GM18507 (cell line): ENCODE results near the gene PELI2.

ENCODE experiments used
- DNase-seq: peaks from one replicate; pipeline ENCODE4 v3.0.0; 2011; ENCODE audit warnings: low read depth; ENCODE audit not compliant: insufficient read length; ENCODE audit errors: extremely low spot score
- FAIRE-seq: peaks from 2 replicates; lab custom pipeline; 2011; peaks lifted over from hg19 to GRCh38; lab: Jason Lieb, UNC

The PELI2 gene

GRCh38 chr14:56118611-56119181 is 485 bp downstream of the PELI2 start:
- no peak for FAIRE-seq

DNA sequence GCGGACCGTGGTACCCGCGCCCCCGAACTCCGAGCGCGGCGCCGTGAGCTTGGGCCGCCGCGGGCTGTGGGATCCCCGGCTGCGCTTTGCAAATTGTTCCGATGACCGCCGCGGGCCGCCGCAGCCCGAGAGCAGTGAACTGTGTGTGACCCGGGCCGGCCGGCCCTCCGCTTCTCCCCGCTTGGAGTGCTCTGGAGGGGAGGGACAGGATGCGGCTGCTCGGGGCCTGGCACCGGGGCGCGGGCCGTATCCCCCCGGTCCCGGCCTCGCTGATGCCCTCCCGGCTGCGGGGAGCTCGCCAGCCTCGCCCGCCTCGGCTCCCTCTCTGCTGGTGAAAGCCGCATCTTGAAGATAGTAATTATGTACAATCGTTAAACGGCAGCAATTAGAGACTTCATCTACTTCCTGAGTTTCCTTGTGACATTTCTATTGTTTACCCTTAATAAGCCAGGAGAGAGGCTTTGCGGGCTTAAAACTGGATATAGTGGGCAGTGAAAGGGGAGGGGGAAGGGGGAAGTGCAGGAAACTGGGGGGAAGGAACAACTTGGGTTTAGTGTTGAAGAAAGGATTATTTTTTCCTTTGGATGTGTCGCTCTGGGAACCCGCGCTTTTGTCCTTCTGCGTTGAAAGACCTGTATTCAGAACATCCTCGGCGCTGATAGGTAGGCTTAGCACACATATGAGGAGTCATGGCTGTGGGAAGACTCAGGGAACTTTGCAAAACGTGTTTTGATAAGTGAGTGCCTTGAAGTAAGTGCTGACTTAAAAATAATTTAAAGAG is 1.2 kb downstream of the PELI2 start:
- FAIRE-seq (no peak), DNase-seq (no peak)

More at GRCh38 chr14:56118611-56119181, 485 bp downstream of the PELI2 start:
- no peak for DNase-seq

- no peak for FAIRE-seq
- DNase-seq, result no peak
Measured at GRCh38 chr14:56120091-56120691, 2.0 kb downstream of the PELI2 start.

GRCh38 chr14:56121816-56122215 is 3.6 kb downstream of the PELI2 start:
- no peak for FAIRE-seq
- DNase-seq, result no peak

DNA sequence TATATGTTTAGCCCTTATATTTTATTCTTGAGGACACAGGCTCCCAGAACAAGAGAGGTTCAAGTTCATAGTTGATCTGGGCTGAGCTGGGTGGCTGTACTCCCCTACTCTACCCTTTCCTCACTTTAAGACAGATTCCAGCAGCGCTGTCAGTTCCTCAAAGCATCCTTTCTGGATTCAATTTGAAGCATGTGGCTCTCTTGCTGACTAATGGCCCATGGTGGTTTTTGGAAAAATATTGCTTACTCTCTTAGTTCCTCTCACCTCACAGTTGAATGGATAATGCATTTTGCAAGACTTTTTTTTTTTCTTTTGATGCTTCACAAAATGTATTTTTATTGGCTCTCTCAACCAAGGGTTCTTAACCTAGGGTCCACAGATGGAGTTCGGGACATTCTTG is 4.1 kb downstream of the PELI2 start:
- DNase-seq, result no peak
- FAIRE-seq, result no peak

- no peak for DNase-seq
- FAIRE-seq, result no peak
Measured at GRCh38 chr14:56124327-56124726, 6.1 kb downstream of the PELI2 start.

DNA sequence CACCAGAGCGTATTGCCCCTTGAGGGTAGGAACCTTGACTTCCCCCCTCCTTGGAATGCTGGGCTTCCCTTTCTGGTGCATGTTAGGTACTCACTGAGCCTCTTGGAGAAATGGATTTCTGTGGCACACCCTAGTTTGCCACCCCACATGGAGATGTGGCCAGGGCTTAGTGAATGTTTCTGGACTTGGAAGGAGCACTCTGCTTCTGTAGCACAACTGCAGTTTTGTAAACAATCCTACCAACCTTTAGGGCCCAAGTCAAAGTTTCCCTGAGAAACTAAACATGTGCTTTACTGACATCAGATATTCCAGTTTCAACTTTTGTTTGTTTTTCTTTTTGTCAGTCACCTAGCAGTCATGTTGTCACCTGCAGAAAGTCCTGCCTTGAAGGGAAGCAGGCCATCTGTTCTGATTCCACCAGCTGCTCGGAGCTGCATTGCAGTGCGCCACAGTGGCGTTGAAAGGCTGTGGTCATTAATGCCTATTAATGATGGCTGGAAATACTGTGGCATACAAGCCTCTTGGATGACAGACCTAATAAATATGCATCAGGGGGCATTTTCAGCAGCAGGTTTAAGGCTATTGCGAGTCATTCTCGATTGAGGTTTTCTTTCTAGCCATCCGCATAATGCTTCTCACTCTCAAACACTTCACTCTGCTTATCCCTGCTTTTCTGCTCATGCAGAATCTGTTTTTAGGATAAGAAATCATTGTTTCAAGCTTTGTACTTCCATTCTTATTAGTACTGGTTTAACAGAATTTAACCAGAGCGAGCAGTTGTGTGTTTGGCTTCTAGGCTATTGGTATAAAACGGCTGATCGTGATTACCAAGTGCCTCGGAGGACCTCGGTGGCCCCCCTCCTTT is 7.8 kb downstream of the PELI2 start:
- no peak for FAIRE-seq
- no peak for DNase-seq

DNA sequence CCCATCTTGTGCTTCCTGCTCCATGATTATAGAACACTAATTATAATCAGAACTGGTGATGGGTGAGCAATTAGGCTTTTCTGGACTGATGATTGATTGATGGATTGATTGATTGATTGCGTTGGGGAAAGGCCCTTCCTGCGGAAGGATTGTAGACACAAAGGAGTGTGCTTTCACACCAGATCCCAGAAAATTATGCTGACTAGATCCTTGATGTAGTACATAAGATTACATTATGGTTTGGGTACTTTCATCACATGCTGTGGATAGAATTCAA is 8.4 kb downstream of the PELI2 start:
- no peak for FAIRE-seq
- DNase-seq, result no peak

GRCh38 chr14:56127156-56127555 is 8.9 kb downstream of the PELI2 start:
- no peak for DNase-seq
- FAIRE-seq, result no peak

- DNase-seq (no peak), FAIRE-seq (no peak)
Measured at GRCh38 chr14:56129092-56129491, 10.9 kb downstream of the PELI2 start.

GRCh38 chr14:56129933-56130332 is 11.7 kb downstream of the PELI2 start:
- DNase-seq (no peak), FAIRE-seq (no peak)

GRCh38 chr14:56131004-56131864 is 13.0 kb downstream of the PELI2 start:
- FAIRE-seq (no peak), DNase-seq (no peak)

DNA sequence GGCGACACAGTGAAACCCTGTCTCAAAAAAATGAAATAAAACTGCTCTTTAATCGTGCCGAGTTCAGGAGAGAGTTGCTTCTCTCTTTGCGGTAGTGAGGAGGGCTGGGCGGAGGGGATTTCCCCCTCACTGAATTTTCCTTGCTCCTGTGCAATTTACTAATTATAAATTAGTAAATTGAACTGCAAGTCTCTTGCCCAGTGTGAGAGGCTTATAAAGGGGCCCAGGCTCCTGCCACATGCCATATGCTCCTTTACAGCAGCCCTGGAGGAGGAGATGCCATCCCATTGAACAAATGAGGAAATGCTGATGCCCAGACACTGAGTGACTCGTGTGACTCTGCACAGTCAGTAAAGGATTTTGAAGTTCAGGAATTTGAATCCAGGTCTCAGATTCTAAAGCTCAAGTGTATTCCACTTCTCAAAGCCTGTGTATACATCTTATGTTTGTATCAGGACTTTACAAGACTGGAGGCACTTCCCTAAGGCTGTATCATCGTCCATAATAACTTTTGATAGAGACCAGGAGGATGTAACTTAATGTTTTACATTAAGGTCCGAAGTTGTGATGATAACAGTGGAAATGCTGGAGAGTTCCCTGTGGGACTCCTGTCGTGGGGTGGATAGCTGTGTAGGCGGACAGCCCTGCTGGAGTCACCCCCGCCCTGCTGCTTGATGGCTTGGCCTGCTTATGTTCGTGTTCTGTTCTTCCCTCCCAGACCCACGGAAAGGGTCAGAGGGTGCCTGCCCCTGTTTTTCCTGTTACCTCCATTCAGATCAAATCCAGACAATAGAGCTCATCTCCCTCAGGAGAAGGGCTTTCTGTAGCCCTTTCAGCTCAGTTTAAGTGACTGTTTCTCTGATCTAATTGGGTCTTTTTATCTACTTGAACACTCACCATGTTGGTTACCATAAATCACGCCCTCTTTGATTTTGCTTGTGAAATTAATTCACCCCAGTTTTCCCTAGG is 13.9 kb downstream of the PELI2 start:
- no peak for FAIRE-seq
- no peak for DNase-seq

DNA sequence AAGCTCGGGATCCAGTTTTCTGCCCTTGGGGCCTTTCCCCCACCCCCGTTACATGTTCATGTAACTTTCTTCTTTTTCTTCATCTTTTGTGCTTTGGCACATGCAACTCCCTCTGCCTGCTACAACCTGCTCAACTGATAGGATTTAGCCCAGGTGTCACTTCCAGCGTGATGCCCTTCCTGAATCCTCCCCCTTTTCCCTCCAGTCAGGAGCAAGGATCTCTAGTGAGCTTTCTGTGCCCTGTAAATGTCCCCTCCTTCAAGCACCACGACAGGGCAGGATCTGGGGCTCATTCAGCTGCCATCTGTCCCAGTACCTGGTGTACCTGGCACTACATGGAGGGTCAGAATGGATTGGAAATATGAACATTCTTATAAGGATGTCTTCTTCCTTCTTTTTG is 15.3 kb downstream of the PELI2 start:
- FAIRE-seq (no peak), DNase-seq (no peak)

DNA sequence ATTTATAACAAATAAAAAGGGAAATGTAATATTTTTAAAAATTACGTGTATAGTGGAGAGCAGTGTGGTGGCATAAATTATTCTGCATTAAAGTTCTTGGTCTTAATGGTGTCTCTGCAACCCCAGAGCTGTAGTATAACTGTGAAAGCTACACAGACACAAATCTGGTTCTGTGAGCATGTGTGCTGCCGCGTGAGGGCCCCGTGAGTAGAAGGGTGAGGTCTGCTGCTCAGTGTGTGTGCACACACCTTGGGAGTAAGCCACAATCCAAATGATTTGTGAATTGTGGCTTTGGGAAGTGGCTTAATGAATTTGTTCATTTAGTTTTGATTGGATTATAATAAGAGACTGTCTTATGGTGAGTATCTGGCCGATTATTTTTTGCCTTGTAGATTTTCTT is 16.8 kb downstream of the PELI2 start:
- DNase-seq, result no peak
- no peak for FAIRE-seq

DNA sequence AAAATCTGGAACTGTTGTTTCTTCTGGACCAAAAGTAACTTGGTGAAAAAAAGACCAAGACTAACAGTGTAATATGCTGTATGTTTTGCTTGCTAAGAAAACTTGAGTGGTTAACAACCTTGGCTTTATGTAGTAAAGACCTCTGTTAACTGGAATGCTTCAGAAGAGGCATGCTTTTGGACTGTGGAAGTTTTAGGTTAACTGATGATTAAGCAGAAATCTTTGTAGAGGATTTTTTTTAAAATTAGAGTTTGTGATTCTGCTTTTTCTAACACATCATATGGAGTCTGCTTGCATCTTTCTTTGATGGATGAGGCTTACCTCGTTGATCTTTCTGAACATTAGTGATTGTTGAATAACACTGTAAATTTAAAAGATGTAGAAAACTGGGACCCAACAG is 17.5 kb downstream of the PELI2 start:
- DNase-seq (no peak), FAIRE-seq (no peak)

DNA sequence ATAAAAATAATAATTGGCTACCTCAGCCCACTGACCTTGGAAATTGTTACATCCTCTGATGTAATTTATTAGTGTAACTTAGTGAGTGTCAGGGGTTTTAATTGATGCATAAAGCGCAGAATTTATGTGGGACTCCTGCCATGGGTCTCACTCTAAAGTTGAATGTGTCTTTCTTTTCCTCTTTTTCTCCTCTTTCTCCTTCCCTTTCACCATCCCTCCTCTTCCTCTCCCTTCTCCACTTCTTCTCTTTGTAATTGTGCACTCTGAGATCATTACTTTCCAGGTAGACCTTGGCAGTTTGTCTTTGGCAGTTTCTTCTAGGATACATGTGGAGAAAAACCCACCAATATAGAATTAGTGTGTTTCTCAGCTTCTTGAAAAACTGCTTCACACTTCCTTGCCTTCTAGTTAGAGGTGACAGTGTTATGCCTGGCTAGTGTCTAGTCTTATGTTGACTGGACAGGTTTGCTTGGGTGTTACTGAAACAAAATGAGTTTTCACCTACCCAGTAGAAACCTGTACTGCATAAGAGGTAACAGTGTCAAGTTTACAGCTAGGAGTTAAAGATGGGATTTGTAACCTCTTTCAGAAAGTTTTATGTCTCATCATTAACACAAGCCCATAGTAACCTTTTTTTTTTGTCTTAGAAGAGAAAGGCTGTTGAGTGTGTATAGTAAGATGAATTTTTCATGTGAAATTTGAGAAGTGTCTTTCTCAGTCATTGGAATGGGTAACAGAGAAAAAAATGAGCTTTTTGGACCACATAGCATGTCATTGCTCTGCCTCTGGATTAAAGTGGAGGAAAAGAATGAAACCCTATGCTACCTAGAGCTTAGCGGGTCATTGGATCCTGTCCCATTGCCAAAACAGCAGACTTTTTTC is 18.6 kb downstream of the PELI2 start:
- no peak for DNase-seq
- no peak for FAIRE-seq

DNA sequence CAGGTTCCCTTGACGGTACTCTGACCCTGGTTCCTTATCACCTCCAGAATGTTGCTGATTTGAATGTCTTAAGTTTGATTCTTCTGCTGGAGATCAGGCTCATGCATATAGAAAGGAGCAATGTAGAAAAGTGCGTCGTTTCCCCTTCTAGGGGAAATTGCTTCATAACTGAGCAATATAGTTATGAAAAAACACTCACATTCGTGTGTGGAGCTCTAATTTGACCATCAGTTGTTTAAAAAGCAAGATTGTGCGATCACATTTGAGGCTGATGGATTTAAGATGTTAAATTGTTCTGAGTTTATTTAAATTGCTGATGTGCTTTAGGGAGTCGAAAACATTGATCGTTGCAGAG is 19.2 kb downstream of the PELI2 start:
- DNase-seq (no peak), FAIRE-seq (no peak)
